Measurements from ENCODE around the gene CSNK1A1. TPM values are rescaled to one million over a fixed set of nuclear protein-coding genes. Genes with fewer than 3 reads are reported as not detected.
A peak's percentile ranks its signal among the peaks of the same experiment; 100 is the strongest.

CSNK1A1 gene
- total and polyA plus RNA-seq, 4 donors, result 43.0 to 108 (median 78.2) TPM

- Histone ChIP-seq H3K27ac (ENCODE audit: low read depth in 1 of 2, low read length in 2 of 2) (peak overlapping the region; percentile 43 to 71), H3K27me3 (ENCODE audit: control insufficient read depth in 4 of 4, insufficient read depth in 4 of 4, low read length in 3 of 4) (no peaks in the 10 kb centered on the region), H3K9me3 (ENCODE audit: control insufficient read depth in 4 of 4, low read length in 3 of 4) (no peaks in the 10 kb centered on the region), H3K9ac (ENCODE audit: low read depth in 1 of 2, low read length in 2 of 2) (peak overlapping the region; percentile 26 to 69), H3K4me3 (ENCODE audit: low read depth in 1 of 3, low read length in 3 of 3) (peak overlapping the region; percentile 54 to 74 (median 73)), H3K36me3 (ENCODE audit: control insufficient read depth in 4 of 4, insufficient read depth in 3 of 4, low read depth in 1 of 4, low read length in 3 of 4) (no peaks in the 10 kb centered on the region), H3K4me1 (ENCODE audit: control insufficient read depth in 4 of 4, insufficient read depth in 4 of 4, low read length in 3 of 4) (peaks cover 0 to 30% (median 17%) of the 10 kb centered on the region in 4 donors)
- peak; percentile 45 for DNase-seq (ENCODE audit: low spot score)
- 28% methylated on average over 9 of the region's 9 CpGs for WGBS
- TF ChIP-seq GABPA (IDR thresholded peaks at IDR 0.05 in 1 of 2, conservative IDR thresholded peaks at IDR 0.05 in 1 of 2), result no peak
- no peak for TF ChIP-seq RAD21 (IDR thresholded peaks at IDR 0.05)
- no peak for TF ChIP-seq HNF4G (IDR thresholded peaks at IDR 0.05)
- TF ChIP-seq JUND (IDR thresholded peaks at IDR 0.05), result no peak
- TF ChIP-seq NR2F2 (IDR thresholded peaks at IDR 0.05), result no peak
- no peak for TF ChIP-seq RXRA (IDR thresholded peaks at IDR 0.05)
- no peak for TF ChIP-seq CTCF (IDR thresholded peaks at IDR 0.05; ENCODE audit: low read depth, low read length, missing input control)
- no peak for TF ChIP-seq EGR1 (IDR thresholded peaks at IDR 0.05; ENCODE audit: low read depth in 2 of 2)
Measured at GRCh38 chr5:149581931-149582768, 30.9 kb upstream of the CSNK1A1 start.

GRCh38 chr5:149581192-149581861 is 30.1 kb upstream of the CSNK1A1 start, which contains the start of gene ARHGEF37:
TSS of gene ARHGEF37 (plus strand) at chr5:149581498. CDS start at chr5:149597770, 16,272 bp downstream.
- TF ChIP-seq YY1 (IDR thresholded peaks at IDR 0.05) (peak; percentile 51), NR2F2 (IDR thresholded peaks at IDR 0.05) (no peak)
- Histone ChIP-seq H3K27me3 (ENCODE audit: control insufficient read depth in 4 of 4, insufficient read depth in 4 of 4, low read length in 3 of 4) (no peaks in the 10 kb centered on the region), H3K4me3 (ENCODE audit: low read depth in 1 of 3, low read length in 3 of 3) (peak within 1 kb of the TSS; percentile 54 to 74 (median 73)), H3K4me1 (ENCODE audit: control insufficient read depth in 4 of 4, insufficient read depth in 4 of 4, low read length in 3 of 4) (peaks cover 0 to 30% (median 17%) of the 10 kb centered on the region in 4 donors), H3K27ac (ENCODE audit: low read depth in 1 of 2, low read length in 2 of 2) (peak within 1 kb of the TSS; percentile 43 to 71), H3K9me3 (ENCODE audit: control insufficient read depth in 4 of 4, low read length in 3 of 4) (no peaks in the 10 kb centered on the region), H3K9ac (ENCODE audit: low read depth in 1 of 2, low read length in 2 of 2) (peak within 1 kb of the TSS; percentile 26 to 69), H3K36me3 (ENCODE audit: control insufficient read depth in 4 of 4, insufficient read depth in 3 of 4, low read depth in 1 of 4, low read length in 3 of 4) (no peaks in the 10 kb centered on the region)
- peak; percentile 89 for DNase-seq (ENCODE audit: low spot score)
- under 1% methylated on average over 56 of the region's 56 CpGs for WGBS

- H3K9me3 ChIP-seq (ENCODE audit: control insufficient read depth in 4 of 4, low read length in 3 of 4), result no peaks in the 10 kb centered on the region
- peaks cover 0 to 30% (median 17%) of the 10 kb centered on the region in 4 donors for H3K4me1 ChIP-seq (ENCODE audit: control insufficient read depth in 4 of 4, insufficient read depth in 4 of 4, low read length in 3 of 4)
- no peak for DNase-seq (ENCODE audit: low spot score)
- H3K36me3 ChIP-seq (ENCODE audit: control insufficient read depth in 4 of 4, insufficient read depth in 3 of 4, low read depth in 1 of 4, low read length in 3 of 4), result no peaks in the 10 kb centered on the region
- WGBS, result 45% methylated on average over 10 of the region's 10 CpGs
- no peak overlapping the region for H3K9ac ChIP-seq (ENCODE audit: low read depth in 1 of 2, low read length in 2 of 2)
- peak overlapping the region in 2 of 3 donors; percentile 73 to 74 for H3K4me3 ChIP-seq (ENCODE audit: low read depth in 1 of 3, low read length in 3 of 3)
- no peaks in the 10 kb centered on the region for H3K27me3 ChIP-seq (ENCODE audit: control insufficient read depth in 4 of 4, insufficient read depth in 4 of 4, low read length in 3 of 4)
- H3K27ac ChIP-seq (ENCODE audit: low read depth in 1 of 2, low read length in 2 of 2), result peak overlapping the region; percentile 43 to 71
- TF ChIP-seq CTCF (IDR thresholded peaks at IDR 0.05; ENCODE audit: low read depth, low read length, missing input control) (no peak), ZBTB33 (IDR thresholded peaks at IDR 0.05) (no peak), GABPA (IDR thresholded peaks at IDR 0.05 in 1 of 2, conservative IDR thresholded peaks at IDR 0.05 in 1 of 2) (no peak)
Measured at GRCh38 chr5:149580808-149581191, 29.6 kb upstream of the CSNK1A1 start.

Measured in liver (tissue), 9 donors.